Neural crest cell (in vitro differentiated cells): ENCODE results near the gene SLC25A21. TPM values are rescaled to one million over a fixed set of nuclear protein-coding genes. Genes with fewer than 3 reads are reported as not detected.
"Not testable (repeated sequence)": the region's sequence is repeated elsewhere in the genome, so short reads cannot be mapped to it uniquely, and the experiment has no call there.

Experiments
- DNase-seq: peaks from one replicate; pipeline ENCODE4 v3.0.0; 2021; ENCODE audit warnings: low read depth, mixed read lengths, low spot score
- H3K27ac Mint-ChIP-seq: one replicate; pipeline ENCODE4 v1.8.0; 2021; ENCODE audit warnings: mild to moderate bottlenecking, mixed read lengths; ENCODE audit not compliant: unreplicated experiment
- H3K27me3 Mint-ChIP-seq: 2 replicates; pipeline ENCODE4 v1.8.0; 2021; ENCODE audit warnings: low read depth, mild to moderate bottlenecking, mixed read lengths
- H3K36me3 Mint-ChIP-seq: 2 replicates; pipeline ENCODE4 v1.8.0; 2021; ENCODE audit warnings: low read depth, mild to moderate bottlenecking, mixed read lengths
- H3K4me1 Mint-ChIP-seq: 2 replicates; pipeline ENCODE4 v1.8.0; 2021; ENCODE audit warnings: mixed read lengths
- H3K4me3 Mint-ChIP-seq: one replicate; pipeline ENCODE4 v1.8.0; 2021; ENCODE audit warnings: mild to moderate bottlenecking, mixed read lengths
- H3K9me3 Mint-ChIP-seq: 2 replicates; pipeline ENCODE4 v1.8.0; 2021; ENCODE audit warnings: mixed read lengths
- CTCF ChIP-seq: fragments of 200-600 bp; sonication (generic); conservative IDR thresholded peaks from 2 replicates; pipeline ENCODE4 v1.5.0; 2021; ENCODE audit warnings: antibody characterized with exemption, mild to moderate bottlenecking
- total RNA-seq: library from RNA; stranded (reverse); gene quantifications from 2 replicates; pipeline ENCODE4 v1.2.1, GENCODE V29; 2021

SLC25A21 gene
- total RNA-seq, 1 donor from 2014 or later, result 2.2 TPM

- H3K27ac Mint-ChIP-seq, result peak within 1 kb of the TSS; percentile 97
- no peaks in the 10 kb centered on the region for H3K9me3 Mint-ChIP-seq
- H3K27me3 Mint-ChIP-seq, result peaks cover 5% of the 10 kb centered on the region
- H3K4me3 Mint-ChIP-seq, result peak within 1 kb of the TSS; percentile 94
- peak; percentile 37 for TF ChIP-seq CTCF
- no peaks in the 10 kb centered on the region for H3K36me3 Mint-ChIP-seq
- DNase-seq, result peak; percentile 69
- peaks cover 20% of the 10 kb centered on the region for H3K4me1 Mint-ChIP-seq
Observed at GRCh38 chr14:37197421-37198272, 25.2 kb upstream of the SLC25A21 start, which contains the start of gene MIPOL1. Gene MIPOL1 (plus strand): TSS chr14:37197937. CDS start chr14:37247889, 49,952 bp downstream.

- Mint-ChIP-seq H3K4me3 (peak overlapping the region; percentile 94), H3K36me3 (no peaks in the 10 kb centered on the region), H3K9me3 (no peaks in the 10 kb centered on the region), H3K27me3 (peaks cover 9% of the 10 kb centered on the region), H3K27ac (peak overlapping the region; percentile 97), H3K4me1 (peaks cover 20% of the 10 kb centered on the region)
- DNase-seq, result no peak
- no peak for TF ChIP-seq CTCF
Observed at GRCh38 chr14:37196604-37197420, 24.4 kb upstream of the SLC25A21 start.

- no peaks in the 10 kb centered on the region for H3K36me3 Mint-ChIP-seq
- H3K27ac Mint-ChIP-seq, result no peak overlapping the region
- H3K9me3 Mint-ChIP-seq, result peaks cover 5% of the 10 kb centered on the region
Observed at GRCh38 chr14:37195327-37195726, 22.9 kb upstream of the SLC25A21 start.

GRCh38 chr14:37194698-37195097, 22.3 kb upstream of the SLC25A21 start:
- TF ChIP-seq CTCF, result no peak
- DNase-seq, result no peak
- H3K36me3 Mint-ChIP-seq, result no peaks in the 10 kb centered on the region
- H3K4me1 Mint-ChIP-seq, result peaks cover 20% of the 10 kb centered on the region
- H3K27ac Mint-ChIP-seq, result no peak overlapping the region
- no peak overlapping the region for H3K4me3 Mint-ChIP-seq
- peaks cover 21% of the 10 kb centered on the region for H3K27me3 Mint-ChIP-seq
- H3K9me3 Mint-ChIP-seq, result peaks cover 5% of the 10 kb centered on the region

More at GRCh38 chr14:37195327-37195726, 22.9 kb upstream of the SLC25A21 start:
- no peak for TF ChIP-seq CTCF
- Mint-ChIP-seq H3K4me3 (no peak overlapping the region), H3K27me3 (peaks cover 21% of the 10 kb centered on the region), H3K4me1 (peaks cover 20% of the 10 kb centered on the region)
- no peak for DNase-seq

- not testable (repeated sequence) for H3K36me3 Mint-ChIP-seq, H3K4me3 Mint-ChIP-seq, H3K27ac Mint-ChIP-seq, H3K4me1 Mint-ChIP-seq, H3K9me3 Mint-ChIP-seq, DNase-seq
- peaks cover 21% of the 10 kb centered on the region for H3K27me3 Mint-ChIP-seq
Observed at GRCh38 chr14:37189733-37190132, 17.3 kb upstream of the SLC25A21 start.

- H3K9me3 Mint-ChIP-seq, result not testable (repeated sequence)
Observed at GRCh38 chr14:37187840-37188577, 15.6 kb upstream of the SLC25A21 start.

More at GRCh38 chr14:37187840-37188577, 15.6 kb upstream of the SLC25A21 start:
- not testable (repeated sequence) for H3K27ac Mint-ChIP-seq, H3K36me3 Mint-ChIP-seq, DNase-seq, H3K4me3 Mint-ChIP-seq, H3K4me1 Mint-ChIP-seq
- peaks cover 20% of the 10 kb centered on the region for H3K27me3 Mint-ChIP-seq
